HEK293T (cell line): Measurements from ENCODE around the gene FRS2.

ENCODE experiments used
- CTCF ChIA-PET: fragments of 350-600 bp; formaldehyde crosslinking; extraction: SDS; loops from one replicate; lab custom pipeline; 2021; ENCODE audit warnings: antibody characterized with exemption, inconsistent platforms; lab: Yijun Ruan, JAX
- POLR2A ChIA-PET: fragments of 350-600 bp; formaldehyde crosslinking; extraction: SDS; loops from one replicate; lab custom pipeline; 2020; ENCODE audit warnings: antibody characterized with exemption, inconsistent platforms; lab: Yijun Ruan, JAX
- DNase-seq: peaks from one replicate; pipeline ENCODE4 v3.0.0; 2012; ENCODE audit warnings: mixed read lengths; ENCODE audit errors: extremely low spot score
- ARNT ChIP-seq: fragments of 450-650 bp; IDR thresholded peaks from 2 replicates; pipeline ENCODE4 v1.6.1; 2017; ENCODE audit warnings: mild to moderate bottlenecking
- BHLHE40 ChIP-seq: fragments of 450-650 bp; IDR thresholded peaks from 2 replicates; pipeline ENCODE4 v1.6.1; 2016; ENCODE audit warnings: mild to moderate bottlenecking, moderate library complexity, borderline replicate concordance
- CTBP1 ChIP-seq: fragments of 450-650 bp; IDR thresholded peaks from 2 replicates; pipeline ENCODE4 v1.6.1; 2016; ENCODE audit warnings: borderline replicate concordance
- ELF4 ChIP-seq: fragments of 450-650 bp; IDR thresholded peaks from 2 replicates; pipeline ENCODE4 v1.6.1; 2017; ENCODE audit warnings: antibody characterized with exemption
- FOXA1 ChIP-seq: fragments of 450-650 bp; IDR thresholded peaks from 2 replicates; pipeline ENCODE4 v1.6.1; 2016; ENCODE audit warnings: mild to moderate bottlenecking
- FOXK2 ChIP-seq: fragments of 450-650 bp; IDR thresholded peaks from 2 replicates; pipeline ENCODE4 v1.6.1; 2016; ENCODE audit warnings: mild to moderate bottlenecking
- FOXM1 ChIP-seq: fragments of 450-650 bp; IDR thresholded peaks from 2 replicates; pipeline ENCODE4 v1.6.1; 2017; ENCODE audit warnings: mild to moderate bottlenecking, borderline replicate concordance
- HDGF ChIP-seq: fragments of 450-650 bp; IDR thresholded peaks from 2 replicates; pipeline ENCODE4 v1.6.1; 2017; ENCODE audit warnings: antibody characterized with exemption, borderline replicate concordance
- L3MBTL2 ChIP-seq: fragments of 450-650 bp; conservative IDR thresholded peaks from 2 replicates; pipeline ENCODE4 v1.6.1; 2016; ENCODE audit warnings: mild to moderate bottlenecking
- LEF1 ChIP-seq: fragments of 450-650 bp; IDR thresholded peaks from 2 replicates; pipeline ENCODE4 v1.6.1; 2017; ENCODE audit warnings: mild to moderate bottlenecking, borderline replicate concordance
- NFRKB ChIP-seq: fragments of 450-650 bp; IDR thresholded peaks from 2 replicates; pipeline ENCODE4 v1.6.1; 2016; ENCODE audit warnings: mild to moderate bottlenecking, moderate library complexity
- SP1 ChIP-seq: fragments of 450-650 bp; IDR thresholded peaks from 2 replicates; pipeline ENCODE4 v1.6.1; 2017
- SUZ12 ChIP-seq: fragments of 450-650 bp; IDR thresholded peaks from 2 replicates; pipeline ENCODE4 v1.6.1; 2016; ENCODE audit warnings: mild to moderate bottlenecking
- TARDBP ChIP-seq: fragments of 450-650 bp; IDR thresholded peaks from 2 replicates; pipeline ENCODE4 v1.6.1; 2016
- ZNF384 ChIP-seq: fragments of 450-650 bp; IDR thresholded peaks from 2 replicates; pipeline ENCODE4 v1.6.1; 2016
- TF ChIP-seq, protein P1 (sequence below): fragments of 450-650 bp; IDR thresholded peaks from 2 replicates; pipeline ENCODE4 v1.6.1; 2016

FRS2 gene

DNA sequence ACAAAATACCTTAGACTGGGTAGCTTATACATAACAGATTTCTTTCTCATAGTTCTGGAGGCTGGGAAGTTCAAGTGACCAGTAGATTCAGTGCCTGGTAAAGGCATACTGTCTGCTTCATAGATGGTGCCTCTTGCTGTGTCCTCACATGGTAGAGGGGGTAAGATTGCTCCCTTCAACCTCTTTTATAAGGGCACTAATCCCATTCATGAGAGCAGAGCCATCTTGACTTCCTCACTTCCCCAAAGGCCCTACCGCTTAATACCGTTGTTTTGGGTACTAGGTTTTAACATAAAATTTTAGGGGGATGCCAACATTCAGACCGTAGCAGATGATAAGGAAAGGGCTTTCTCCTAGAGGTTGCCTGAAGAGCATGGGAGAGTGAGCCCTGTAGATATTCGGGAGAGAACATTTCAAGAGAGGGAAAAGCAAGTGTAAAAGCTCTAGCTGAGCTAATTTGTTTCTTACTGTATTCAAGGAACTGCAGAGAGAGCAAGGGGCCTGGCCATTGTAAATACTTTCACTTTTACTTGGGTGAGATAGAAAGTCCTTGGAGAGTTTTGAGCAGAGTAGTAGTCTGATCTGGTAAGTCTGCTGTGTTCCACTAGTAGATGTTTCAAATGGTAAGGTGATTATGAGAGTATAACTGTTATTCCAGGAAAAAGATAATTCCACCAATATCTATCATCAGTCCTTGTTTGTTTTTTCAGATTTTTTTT is 27.3 kb downstream of the FRS2 start:
- POLR2A ChIA-PET, result no interaction called here

DNA sequence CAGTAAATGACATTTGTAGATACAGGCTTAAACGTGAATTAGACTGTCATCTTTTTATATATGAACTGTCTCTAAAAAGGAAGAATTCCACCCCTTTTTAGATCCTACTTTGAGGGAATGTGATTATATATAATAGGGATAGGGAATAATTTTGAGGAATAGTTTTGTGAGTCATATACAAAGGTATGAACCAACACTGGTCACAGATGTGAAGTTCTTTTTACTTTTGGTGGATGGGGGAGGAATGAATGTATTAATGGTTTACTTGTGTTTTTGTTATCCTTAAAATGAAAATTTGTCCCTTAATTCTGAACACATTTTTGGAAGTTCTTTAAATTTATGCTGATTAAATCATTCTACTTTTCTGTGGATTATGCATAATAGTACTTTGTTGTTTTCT is 30.4 kb downstream of the FRS2 start:
- CTCF ChIA-PET, result interaction anchor here (1.0 kb wide), 1 partner anchor 8 kb away, joined by 3 read pairs; no protein-coding TSS in a partner anchor
- POLR2A ChIA-PET, result no interaction called here
- no peak for TF ChIP-seq FOXA1
- TF ChIP-seq ELF4, result no peak
- TF ChIP-seq SUZ12, result no peak
- no peak for TF ChIP-seq TARDBP
- TF ChIP-seq ARNT, result no peak
- TF ChIP-seq FOXM1, result no peak
- no peak for TF ChIP-seq HDGF
- no peak for TF ChIP-seq FOXK2
- TF ChIP-seq CTBP1, result no peak
- TF ChIP-seq NFRKB, result no peak
- no peak for TF ChIP-seq ZNF384
- no peak for TF ChIP-seq LEF1
- no peak for TF ChIP-seq L3MBTL2
- no peak for TF ChIP-seq SP1
- TF ChIP-seq, protein P1, sequence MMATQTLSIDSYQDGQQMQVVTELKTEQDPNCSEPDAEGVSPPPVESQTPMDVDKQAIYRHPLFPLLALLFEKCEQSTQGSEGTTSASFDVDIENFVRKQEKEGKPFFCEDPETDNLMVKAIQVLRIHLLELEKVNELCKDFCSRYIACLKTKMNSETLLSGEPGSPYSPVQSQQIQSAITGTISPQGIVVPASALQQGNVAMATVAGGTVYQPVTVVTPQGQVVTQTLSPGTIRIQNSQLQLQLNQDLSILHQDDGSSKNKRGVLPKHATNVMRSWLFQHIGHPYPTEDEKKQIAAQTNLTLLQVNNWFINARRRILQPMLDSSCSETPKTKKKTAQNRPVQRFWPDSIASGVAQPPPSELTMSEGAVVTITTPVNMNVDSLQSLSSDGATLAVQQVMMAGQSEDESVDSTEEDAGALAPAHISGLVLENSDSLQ, result no peak
- no peak for TF ChIP-seq BHLHE40
- DNase-seq, result no peak

More for the DNA sequence above, 27.3 kb downstream of the FRS2 start:
- CTCF ChIA-PET, result interaction anchor here (0.7 kb wide), 1 partner anchor 35 kb away, joined by 3 read pairs; no protein-coding TSS in a partner anchor
- TF ChIP-seq SP1 (no peak), ELF4 (no peak), FOXK2 (no peak), SUZ12 (no peak), NFRKB (no peak), LEF1 (no peak), L3MBTL2 (no peak), ARNT (no peak), FOXA1 (no peak), TARDBP (no peak)
- TF ChIP-seq, protein P1, result no peak
- no peak for DNase-seq

DNA sequence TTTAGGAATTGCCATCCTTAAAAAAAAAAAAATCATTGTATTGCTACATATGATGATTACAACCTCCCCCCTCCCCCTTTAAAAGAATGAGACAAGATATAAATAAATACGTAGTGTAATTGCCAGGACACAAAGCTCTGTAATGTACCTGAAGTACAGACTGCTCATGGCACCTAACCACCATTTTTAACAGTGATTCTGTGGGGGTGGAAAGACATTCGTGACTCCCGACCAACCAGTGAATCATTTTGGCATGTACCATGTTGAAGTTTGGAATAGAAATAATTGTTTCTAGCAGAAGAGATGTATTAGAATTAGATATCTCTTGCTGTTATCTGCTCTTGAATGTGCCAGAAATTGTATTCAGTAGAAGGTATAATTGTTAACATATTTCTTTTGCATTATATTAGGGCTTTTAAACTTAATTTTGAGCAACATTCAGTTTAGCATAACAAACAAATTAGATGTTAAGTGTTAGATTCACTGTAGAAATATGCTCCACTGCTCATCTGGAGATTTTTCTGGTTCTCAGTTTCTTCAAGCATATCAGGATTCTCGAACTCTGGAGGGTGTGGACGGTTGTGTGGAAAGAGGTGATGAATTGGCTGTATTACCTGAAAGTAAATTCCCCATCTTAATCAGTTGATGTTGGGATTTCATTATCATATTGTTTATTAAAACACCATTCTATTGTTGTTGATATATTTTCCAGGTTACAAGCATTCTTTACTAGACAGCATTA is 31.1 kb downstream of the FRS2 start:
- POLR2A ChIA-PET, result no interaction called here
- TF ChIP-seq FOXK2, result no peak
- TF ChIP-seq TARDBP, result no peak
- no peak for TF ChIP-seq ZNF384
- no peak for TF ChIP-seq HDGF
- no peak for TF ChIP-seq NFRKB
- no peak for TF ChIP-seq SP1
- no peak for DNase-seq
- CTCF ChIA-PET, result interaction anchor here (1.0 kb wide), 1 partner anchor 9 kb away, joined by 3 read pairs; no protein-coding TSS in a partner anchor

DNA sequence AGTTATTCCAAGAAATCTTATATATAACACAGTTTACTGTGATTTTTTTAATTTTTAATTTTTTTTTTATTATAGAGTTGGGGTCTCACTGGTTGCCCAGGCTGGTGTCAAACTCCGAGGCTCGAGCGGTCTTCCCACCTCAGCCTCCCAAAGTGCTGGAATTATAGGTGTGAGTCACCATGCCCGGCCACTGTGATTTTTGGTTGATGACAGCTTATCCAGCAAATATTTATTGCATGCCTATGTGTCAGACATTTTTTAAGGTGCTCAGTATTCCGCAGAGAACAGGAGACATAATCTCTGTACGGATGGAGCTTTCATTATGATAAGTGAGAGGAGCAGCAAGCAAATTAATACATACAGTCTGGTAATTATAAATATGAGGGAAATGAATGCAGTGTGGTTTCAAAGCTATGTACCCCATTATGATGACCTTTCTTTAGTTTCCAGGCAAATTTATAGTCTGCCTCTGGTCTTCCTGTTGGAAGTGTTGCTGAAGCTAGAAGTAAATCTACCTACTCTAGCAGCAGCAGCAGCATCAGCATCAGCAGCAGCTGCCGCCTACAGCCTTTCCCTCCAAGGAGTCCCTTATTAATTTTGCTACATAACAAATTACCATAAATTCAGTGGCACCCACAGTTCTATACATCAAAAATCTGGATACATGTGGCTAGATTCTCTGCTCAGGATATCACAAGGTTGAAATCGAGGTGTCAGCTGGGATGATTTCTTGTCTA is 32.3 kb downstream of the FRS2 start:
- no peak for DNase-seq
- POLR2A ChIA-PET, result interaction anchor here (0.9 kb wide), 2 partner anchors 9 to 84 kb away, joined by 3 read pairs; no protein-coding TSS in a partner anchor
- CTCF ChIA-PET, result no interaction called here
- no peak for TF ChIP-seq TARDBP
- no peak for TF ChIP-seq ELF4

DNA sequence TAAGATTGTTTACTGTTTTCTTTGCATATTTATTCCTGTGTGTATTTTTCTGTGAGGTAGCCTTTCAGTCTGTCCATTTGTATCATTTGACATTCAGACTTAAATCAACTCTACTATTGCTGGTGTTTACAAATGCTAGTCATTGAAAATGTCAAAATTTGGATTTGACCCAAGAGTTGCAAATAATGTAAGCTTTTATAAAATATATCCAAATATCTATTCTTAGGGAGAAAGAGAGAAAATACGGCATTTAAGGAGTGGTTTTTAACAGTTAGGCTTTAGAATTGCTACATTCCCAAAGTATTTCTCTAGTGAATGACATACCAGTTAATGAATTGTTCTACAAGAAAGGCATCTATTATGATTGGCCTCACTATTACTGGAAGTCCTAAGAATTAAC is 37.9 kb downstream of the FRS2 start:
- CTCF ChIA-PET, result no interaction called here
- POLR2A ChIA-PET, result no interaction called here
- DNase-seq, result no peak
- TF ChIP-seq TARDBP (no peak), CTBP1 (no peak), ARNT (no peak), FOXM1 (no peak), HDGF (no peak), BHLHE40 (no peak), FOXK2 (no peak), L3MBTL2 (no peak), FOXA1 (no peak), SUZ12 (no peak), ELF4 (no peak), ZNF384 (no peak), NFRKB (no peak)

DNA sequence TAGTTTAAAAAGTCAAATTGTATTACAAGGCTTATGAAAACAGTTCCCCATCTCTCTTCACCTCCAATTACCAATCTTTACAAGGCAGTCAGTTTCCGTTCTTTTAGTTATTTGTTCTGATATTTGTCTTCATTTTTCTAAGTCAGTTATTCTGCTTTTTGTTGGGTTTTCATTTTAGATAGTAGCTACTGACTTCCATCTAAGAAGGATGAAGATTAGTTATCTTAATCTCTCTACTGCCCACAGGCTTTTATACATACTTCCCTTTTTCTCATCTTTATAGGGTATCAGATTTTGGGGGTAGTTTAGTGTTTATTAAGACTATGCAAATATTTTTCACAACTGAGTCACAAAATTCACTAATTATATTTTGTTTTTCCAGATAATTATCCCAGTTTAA is 38.4 kb downstream of the FRS2 start:
- CTCF ChIA-PET, result no interaction called here
- TF ChIP-seq ZNF384 (no peak), FOXM1 (no peak), HDGF (no peak), TARDBP (no peak), SP1 (no peak), SUZ12 (no peak), FOXK2 (no peak), ELF4 (no peak), LEF1 (no peak)
- TF ChIP-seq, protein P1, result no peak
- DNase-seq, result no peak
- POLR2A ChIA-PET, result no interaction called here
